Measurements from ENCODE around the gene AMMECR1. TPM values are rescaled to one million over a fixed set of nuclear protein-coding genes. Genes with fewer than 3 reads are reported as not detected.

The AMMECR1 gene
- total and polyA plus RNA-seq, 2 of the 13 experiments (the other 11 are each of a cell fraction or from before 2014, with no cell fraction given), result 3.1 to 7.5 TPM

DNA sequence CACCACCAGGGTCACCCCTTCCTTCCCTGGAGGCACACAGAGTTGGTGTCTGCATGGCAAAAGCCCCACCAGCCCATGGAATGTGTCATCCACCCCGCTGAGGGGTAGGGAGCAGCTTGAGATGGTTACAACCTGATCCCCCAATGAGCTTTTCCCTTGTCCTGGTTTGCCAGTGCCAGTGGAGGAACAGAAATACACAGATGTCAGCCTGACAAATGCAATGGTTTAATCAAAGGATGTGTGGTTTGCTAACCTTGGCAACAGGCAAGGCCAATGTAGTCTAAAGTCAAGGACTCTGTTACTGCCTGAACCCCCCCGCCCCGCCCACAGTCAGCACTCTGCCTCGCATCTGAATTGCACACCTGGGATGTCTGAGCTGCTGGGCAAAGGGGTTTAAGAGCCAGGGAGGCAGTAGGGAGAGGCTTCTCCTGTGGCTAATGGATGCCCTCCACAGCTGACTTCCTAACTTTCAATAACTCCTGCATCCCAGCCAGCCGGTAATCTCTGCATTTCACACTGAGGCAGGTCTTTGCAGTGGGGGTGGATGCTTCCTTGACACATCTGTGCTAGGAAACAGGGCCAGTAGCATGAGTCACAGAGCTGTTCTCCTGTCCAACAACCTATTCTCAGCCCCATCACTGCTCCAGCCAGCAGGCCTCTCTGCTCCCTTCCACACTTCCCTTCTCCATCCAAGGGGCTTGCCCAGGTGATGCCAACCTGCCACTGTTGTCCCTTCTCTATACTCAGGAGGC, 137.5 kb downstream of the AMMECR1 start:
- ChIA-PET POLR2A (no interaction called here), CTCF (ENCODE audit: low intra/inter-chr PET ratio, low total read pairs) (no interaction called here)
- no peak overlapping the region for H2AFZ ChIP-seq (ENCODE audit: low read length)
- H3K27ac ChIP-seq (ENCODE audit: extremely low read length, insufficient read depth, low read length), result no peak overlapping the region
- intact Hi-C loops (cut with micrococcal nuclease; ENCODE audit: unreplicated experiment) (no loop called here), in situ Hi-C loops (cut with HindIII; ENCODE audit: extremely low pct_ligation_motif_present, low pct_unique_long_range_greater_than_20kb) (no loop called here)
- H3K4me3 ChIP-seq (replicated peaks in 1 of 3; ENCODE audit: insufficient read depth in 1 of 3, low read depth in 2 of 3, low read length in 3 of 3), result no peak overlapping the region
- BruUV-seq (replicated peaks), result no TSS peak
- FAIRE-seq (no peak), DNase-seq (ENCODE audit: low spot score) (no peak), ATAC-seq (no peak)
- no peaks in the 10 kb centered on the region for H3K4me1 ChIP-seq (ENCODE audit: insufficient read depth, low read length)
- no peak overlapping the region for H3K4me2 ChIP-seq (ENCODE audit: low read depth, low read length)
- H4K20me1 ChIP-seq (ENCODE audit: insufficient read depth, low read length), result no peaks in the 10 kb centered on the region
- H3K27me3 ChIP-seq (ENCODE audit: control insufficient read depth in 1 of 2, insufficient read depth in 2 of 2, low read length in 2 of 2), result no peaks in the 10 kb centered on the region
- whole genome bisulfite sequencing (ENCODE audit: low lambda C conversion rate), result no CpG with 5 or more reads among the region's 5 CpGs
- H3K79me2 ChIP-seq (ENCODE audit: insufficient read depth, low read length), result no peaks in the 10 kb centered on the region
- H3K9me3 ChIP-seq (ENCODE audit: low read length), result no peaks in the 10 kb centered on the region
- no peaks in the 10 kb centered on the region for H3K36me3 ChIP-seq (replicated peaks in 1 of 2; ENCODE audit: control insufficient read depth in 1 of 2, insufficient read depth in 2 of 2, low read length in 2 of 2)
- H3K9ac ChIP-seq (ENCODE audit: insufficient read depth, low read depth, low read length), result no peak overlapping the region
- TF ChIP-seq, protein P1, sequence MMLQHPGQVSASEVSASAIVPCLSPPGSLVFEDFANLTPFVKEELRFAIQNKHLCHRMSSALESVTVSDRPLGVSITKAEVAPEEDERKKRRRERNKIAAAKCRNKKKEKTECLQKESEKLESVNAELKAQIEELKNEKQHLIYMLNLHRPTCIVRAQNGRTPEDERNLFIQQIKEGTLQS (CRISPR knock-in tag; IDR thresholded peaks at IDR 0.05), result no peak
- no peak for TF ChIP-seq ZNF180 (CRISPR knock-in tag; IDR thresholded peaks at IDR 0.05; ENCODE audit: borderline replicate concordance, low read depth)
- TF ChIP-seq ZNF639 (CRISPR knock-in tag; conservative IDR thresholded peaks at IDR 0.05), result no peak
- no peak for TF ChIP-seq BHLHE40 (IDR thresholded peaks at IDR 0.05; ENCODE audit: low read length)
- no peak for TF ChIP-seq ZBTB1 (CRISPR knock-in tag; IDR thresholded peaks at IDR 0.05; ENCODE audit: borderline replicate concordance)
- no peak for TF ChIP-seq ARNT2 (CRISPR knock-in tag; IDR thresholded peaks at IDR 0.05; ENCODE audit: low read depth)
- no peak for TF ChIP-seq SMAD3 (CRISPR knock-in tag; IDR thresholded peaks at IDR 0.05)
- no peak for TF ChIP-seq ZNF317 (CRISPR knock-in tag; IDR thresholded peaks at IDR 0.05)
- TF ChIP-seq CHD2 (IDR thresholded peaks at IDR 0.05; ENCODE audit: low read depth, low read length), result no peak

Data from HepG2 (cell line).